ENCODE measurements around the gene MAPKAPK3.

DNA sequence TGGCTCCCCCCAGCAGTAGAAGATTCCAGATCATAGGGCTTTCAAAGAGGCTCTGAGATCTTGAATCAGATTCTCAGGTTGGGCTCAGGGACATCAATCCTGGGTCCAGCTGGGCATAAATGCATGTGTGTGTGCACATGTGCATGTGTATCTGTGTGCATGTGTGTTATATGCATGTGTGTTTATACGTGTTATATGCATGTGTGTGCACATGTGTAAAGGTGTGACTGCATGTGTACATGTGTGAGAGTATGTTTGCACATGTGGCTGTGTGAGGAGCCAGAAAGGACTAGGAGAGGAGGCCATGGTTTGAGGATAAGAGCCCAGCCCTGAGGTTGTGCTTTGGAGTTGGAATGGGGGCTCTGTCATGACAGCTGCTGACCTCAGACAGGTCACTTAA is 1.8 kb upstream of the MAPKAPK3 start:
- TF ChIP-seq CTCF (IDR thresholded peaks at IDR 0.05) = no peak
- TF ChIP-seq POLR2A (IDR thresholded peaks at IDR 0.05) = no peak

All from body of pancreas (tissue), 4 donors.